Neutrophil (primary cell): ENCODE results near the gene ARHGAP25.

Experiments
- H3K27ac ChIP-seq: fragments of 200-600 bp; sonication (generic); 2 replicates; pipeline ENCODE4 v1.5.1; 2016; ENCODE audit warnings: mild to moderate bottlenecking, moderate library complexity
- H3K27me3 ChIP-seq: fragments of 200-600 bp; sonication (generic); 2 replicates; pipeline ENCODE4 v1.6.0; 2016; ENCODE audit warnings: mild to moderate bottlenecking
- H3K36me3 ChIP-seq: fragments of 200-600 bp; sonication (generic); 2 replicates; pipeline ENCODE4 v1.5.1; 2017
- H3K4me1 ChIP-seq, 2 experiments: fragments of 200-600 bp in 1 of 2; sonication (generic) in 1 of 2; 1 replicate in 1 of 2; 2 replicates in 1 of 2; pipeline versions ENCODE4 v1.5.1 to v1.6.1; 2013 to 2016; ENCODE audit warnings: low read depth in 1 of 2, low read length in 1 of 2, mild to moderate bottlenecking in 1 of 2, moderate library complexity in 1 of 2; ENCODE audit not compliant: control insufficient read depth in 1 of 2, insufficient read depth in 1 of 2
- H3K4me3 ChIP-seq, 2 experiments: fragments of 200-600 bp in 1 of 2; sonication (generic) in 1 of 2; 1 replicate in 1 of 2; 2 replicates in 1 of 2; pipeline ENCODE4 v1.5.1; 2013 to 2016; ENCODE audit warnings: low read depth in 1 of 2, low read length in 1 of 2, mild to moderate bottlenecking in 1 of 2, moderate library complexity in 1 of 2
- H3K9me3 ChIP-seq: fragments of 200-600 bp; sonication (generic); 2 replicates; pipeline ENCODE4 v1.5.1; 2016
- TF ChIP-seq, protein P1 (sequence below): fragments of 200-600 bp; sonication (generic); IDR thresholded peaks from 2 replicates; pipeline ENCODE4 v1.5.1; 2016; ENCODE audit warnings: antibody characterized with exemption

Gene ARHGAP25

DNA sequence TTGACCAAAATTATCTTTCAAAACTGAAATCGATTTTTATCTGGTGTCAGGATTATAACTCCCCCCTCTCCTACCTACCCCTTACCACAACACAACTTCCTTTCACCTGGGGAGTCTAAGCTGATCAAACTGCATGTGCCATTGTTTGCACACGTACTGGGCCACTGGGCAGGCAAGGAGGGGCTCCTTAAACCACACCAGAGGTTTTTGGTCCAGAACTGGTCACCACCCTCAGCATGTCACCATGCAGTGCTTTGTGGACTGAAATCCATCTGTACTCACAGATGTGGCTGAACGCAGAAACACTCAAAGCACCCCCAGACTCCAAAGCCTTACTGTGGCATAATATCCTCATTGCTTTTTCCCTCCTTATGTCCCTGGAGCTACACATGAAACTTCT lies 13.9 kb upstream of the ARHGAP25 start:
- Histone ChIP-seq H3K27me3 (no peaks in the 10 kb centered on the region), H3K9me3 (no peaks in the 10 kb centered on the region), H3K36me3 (no peaks in the 10 kb centered on the region), H3K4me3 (no peak overlapping the region), H3K4me1 (peaks cover 0 to 1% of the 10 kb centered on the region in 2 experiments), H3K27ac (no peak overlapping the region)
- TF ChIP-seq, protein P1, sequence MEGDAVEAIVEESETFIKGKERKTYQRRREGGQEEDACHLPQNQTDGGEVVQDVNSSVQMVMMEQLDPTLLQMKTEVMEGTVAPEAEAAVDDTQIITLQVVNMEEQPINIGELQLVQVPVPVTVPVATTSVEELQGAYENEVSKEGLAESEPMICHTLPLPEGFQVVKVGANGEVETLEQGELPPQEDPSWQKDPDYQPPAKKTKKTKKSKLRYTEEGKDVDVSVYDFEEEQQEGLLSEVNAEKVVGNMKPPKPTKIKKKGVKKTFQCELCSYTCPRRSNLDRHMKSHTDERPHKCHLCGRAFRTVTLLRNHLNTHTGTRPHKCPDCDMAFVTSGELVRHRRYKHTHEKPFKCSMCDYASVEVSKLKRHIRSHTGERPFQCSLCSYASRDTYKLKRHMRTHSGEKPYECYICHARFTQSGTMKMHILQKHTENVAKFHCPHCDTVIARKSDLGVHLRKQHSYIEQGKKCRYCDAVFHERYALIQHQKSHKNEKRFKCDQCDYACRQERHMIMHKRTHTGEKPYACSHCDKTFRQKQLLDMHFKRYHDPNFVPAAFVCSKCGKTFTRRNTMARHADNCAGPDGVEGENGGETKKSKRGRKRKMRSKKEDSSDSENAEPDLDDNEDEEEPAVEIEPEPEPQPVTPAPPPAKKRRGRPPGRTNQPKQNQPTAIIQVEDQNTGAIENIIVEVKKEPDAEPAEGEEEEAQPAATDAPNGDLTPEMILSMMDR, result no peak

DNA sequence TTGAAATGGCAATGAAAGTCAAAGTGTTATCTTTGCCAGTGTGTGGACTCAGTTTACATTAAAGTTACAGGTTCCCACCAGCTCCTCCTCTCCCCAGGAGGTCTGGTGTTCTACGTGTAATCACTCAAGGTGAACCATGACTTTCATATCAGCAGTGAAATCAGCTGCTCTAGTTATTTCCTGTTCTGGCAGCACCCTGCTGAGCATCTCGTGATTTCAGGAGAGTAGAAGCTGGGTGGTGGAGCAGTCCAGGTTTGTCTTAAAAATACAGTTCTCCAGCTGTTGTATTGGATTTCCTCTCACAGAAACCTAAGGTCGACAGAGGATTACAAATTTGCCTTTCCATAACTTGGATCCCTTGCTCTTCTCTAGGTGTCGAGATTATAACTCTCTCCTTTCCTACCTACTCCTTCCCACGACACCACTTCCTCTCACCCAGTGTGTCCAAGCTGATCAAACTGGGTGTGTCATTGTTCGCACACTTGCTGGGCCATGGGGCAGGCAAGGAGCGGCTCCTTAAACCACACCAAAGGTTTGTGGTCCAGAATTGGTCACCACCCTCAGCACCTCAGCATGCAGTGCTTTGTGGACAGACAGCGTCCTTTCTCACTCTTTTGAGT lies 13.0 kb upstream of the ARHGAP25 start:
- Histone ChIP-seq H3K9me3 (no peaks in the 10 kb centered on the region), H3K4me3 (no peak overlapping the region), H3K4me1 (peaks cover 4 to 5% of the 10 kb centered on the region in 2 experiments), H3K27ac (no peak overlapping the region), H3K27me3 (no peaks in the 10 kb centered on the region), H3K36me3 (no peaks in the 10 kb centered on the region)
- TF ChIP-seq, protein P1, result no peak

DNA sequence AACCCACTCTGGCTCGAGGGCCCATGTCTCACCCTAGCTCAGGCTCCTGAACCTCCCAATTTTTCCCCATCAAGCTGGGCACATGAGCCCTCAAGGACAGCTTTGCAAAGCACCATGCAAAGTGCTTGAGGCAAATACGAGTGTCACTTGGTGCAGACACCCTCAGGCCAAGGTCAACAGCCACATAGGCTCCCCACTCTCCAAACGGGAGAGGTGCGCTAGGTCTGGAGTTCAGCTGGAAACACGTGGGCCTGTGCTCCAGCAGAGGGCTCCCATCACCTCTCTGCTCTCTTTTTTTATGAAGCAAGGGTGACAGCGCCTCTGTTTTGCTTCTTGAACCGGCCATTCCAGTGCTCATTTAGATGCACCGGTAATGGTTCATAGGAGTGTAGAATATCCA lies 11.9 kb upstream of the ARHGAP25 start:
- Histone ChIP-seq H3K36me3 (no peaks in the 10 kb centered on the region), H3K27me3 (no peaks in the 10 kb centered on the region), H3K9me3 (no peaks in the 10 kb centered on the region), H3K27ac (no peak overlapping the region), H3K4me1 (peaks cover 13 to 16% of the 10 kb centered on the region in 2 experiments), H3K4me3 (no peak overlapping the region)
- TF ChIP-seq, protein P1, result no peak

- no peaks in the 10 kb centered on the region for H3K27me3 ChIP-seq
- no peaks in the 10 kb centered on the region for H3K36me3 ChIP-seq
- H3K9me3 ChIP-seq, result no peaks in the 10 kb centered on the region
- H3K27ac ChIP-seq, result no peak overlapping the region
- H3K4me1 ChIP-seq, result peaks cover 13 to 18% of the 10 kb centered on the region in 2 experiments
- no peak overlapping the region for H3K4me3 ChIP-seq
- TF ChIP-seq, protein P1, result no peak
These were observed 11.4 kb upstream of the ARHGAP25 start for GRCh38 chr2:68723181-68723580.

DNA sequence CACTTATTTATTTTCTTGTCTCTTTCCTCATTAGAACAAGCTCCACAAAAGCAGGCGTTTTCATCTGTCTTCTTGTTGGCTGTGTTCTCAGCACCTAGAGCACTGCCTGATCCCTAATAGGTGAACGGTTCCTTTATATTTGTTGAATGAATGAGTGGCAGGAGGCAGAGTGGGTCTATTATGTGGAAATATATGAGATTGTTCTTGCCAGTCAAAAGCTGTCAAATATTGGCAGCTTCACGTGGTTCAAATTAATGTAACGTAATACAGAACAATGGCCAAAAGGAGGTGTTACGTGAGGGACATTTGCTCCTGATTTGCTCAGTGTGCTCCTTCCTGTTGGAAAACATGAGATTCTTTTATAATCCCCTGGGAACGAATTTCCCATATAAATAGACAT lies 8.5 kb upstream of the ARHGAP25 start:
- Histone ChIP-seq H3K9me3 (no peaks in the 10 kb centered on the region), H3K4me3 (no peak overlapping the region), H3K36me3 (no peaks in the 10 kb centered on the region), H3K27me3 (no peaks in the 10 kb centered on the region), H3K27ac (no peak overlapping the region), H3K4me1 (peaks cover 13 to 18% of the 10 kb centered on the region in 2 experiments)
- TF ChIP-seq, protein P1, result no peak
